C4-2B (cell line): Measurements from ENCODE around the gene CAD.

Experiments used
- ZFX ChIP-seq: fragments of 450-650 bp; IDR thresholded peaks from 2 replicates; pipeline ENCODE4 v1.6.1; 2017
- TF ChIP-seq, protein P1 (sequence below): fragments of 450-650 bp; conservative IDR thresholded peaks from 2 replicates; pipeline ENCODE4 v1.5.1; 2017; ENCODE audit warnings: mild to moderate bottlenecking

DNA sequence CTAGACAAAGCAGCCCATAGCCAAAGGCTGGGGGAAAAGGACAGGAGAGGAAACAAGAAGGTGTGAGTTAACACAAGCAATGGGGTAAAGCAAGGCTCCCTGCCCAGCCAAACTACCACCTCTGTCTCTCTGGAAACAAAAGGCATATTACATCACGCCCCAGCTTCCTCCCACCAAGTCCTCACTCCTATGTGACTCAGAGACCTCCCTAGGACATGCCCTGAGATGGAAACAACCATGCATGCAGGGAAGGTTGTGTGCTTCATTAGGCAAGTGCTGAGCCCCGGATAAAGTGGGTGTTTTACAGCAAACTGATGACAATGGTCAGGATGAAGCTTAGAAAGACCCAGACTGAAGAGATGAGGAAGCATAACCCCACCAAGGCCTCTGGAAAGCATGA lies 14.3 kb upstream of the CAD start:
- TF ChIP-seq, protein P1, sequence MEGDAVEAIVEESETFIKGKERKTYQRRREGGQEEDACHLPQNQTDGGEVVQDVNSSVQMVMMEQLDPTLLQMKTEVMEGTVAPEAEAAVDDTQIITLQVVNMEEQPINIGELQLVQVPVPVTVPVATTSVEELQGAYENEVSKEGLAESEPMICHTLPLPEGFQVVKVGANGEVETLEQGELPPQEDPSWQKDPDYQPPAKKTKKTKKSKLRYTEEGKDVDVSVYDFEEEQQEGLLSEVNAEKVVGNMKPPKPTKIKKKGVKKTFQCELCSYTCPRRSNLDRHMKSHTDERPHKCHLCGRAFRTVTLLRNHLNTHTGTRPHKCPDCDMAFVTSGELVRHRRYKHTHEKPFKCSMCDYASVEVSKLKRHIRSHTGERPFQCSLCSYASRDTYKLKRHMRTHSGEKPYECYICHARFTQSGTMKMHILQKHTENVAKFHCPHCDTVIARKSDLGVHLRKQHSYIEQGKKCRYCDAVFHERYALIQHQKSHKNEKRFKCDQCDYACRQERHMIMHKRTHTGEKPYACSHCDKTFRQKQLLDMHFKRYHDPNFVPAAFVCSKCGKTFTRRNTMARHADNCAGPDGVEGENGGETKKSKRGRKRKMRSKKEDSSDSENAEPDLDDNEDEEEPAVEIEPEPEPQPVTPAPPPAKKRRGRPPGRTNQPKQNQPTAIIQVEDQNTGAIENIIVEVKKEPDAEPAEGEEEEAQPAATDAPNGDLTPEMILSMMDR = no peak
- TF ChIP-seq ZFX = no peak
